ENCODE measurements around the gene PYGB. TPM values are rescaled to one million over a fixed set of nuclear protein-coding genes. Genes with fewer than 3 reads are reported as not detected.

PYGB gene
- total and polyA plus RNA-seq, 2 experiments from 2014 or later = 45.3 to 61.1 TPM

- no peaks in the 10 kb centered on the region for H3K36me3 ChIP-seq (replicated peaks; ENCODE audit: insufficient read depth, low read depth)
- no peak for DNase-seq (ENCODE audit: low spot score)
- no peaks in the 10 kb centered on the region for H3K9me3 ChIP-seq (ENCODE audit: low read depth)
- no peak overlapping the region for H2AFZ ChIP-seq
- H3K9me2 ChIP-seq (replicated peaks; ENCODE audit: insufficient read depth) = no peaks in the 10 kb centered on the region
- H3K79me2 ChIP-seq = no peaks in the 10 kb centered on the region
- 95% methylated on average over 6 of the region's 6 CpGs for WGBS (ENCODE audit: low lambda C conversion rate, missing lambda C conversion rate)
- no peak overlapping the region for H3K4me2 ChIP-seq
- no peaks in the 10 kb centered on the region for H3K27me3 ChIP-seq
- no peaks in the 10 kb centered on the region for H3K4me1 ChIP-seq (ENCODE audit: insufficient read depth)
- H3K4me3 ChIP-seq = no peak overlapping the region
- H4K20me1 ChIP-seq (ENCODE audit: insufficient read depth, poor library complexity, severe bottlenecking) = no peaks in the 10 kb centered on the region
- TF ChIP-seq EZH2 (IDR thresholded peaks at IDR 0.05; ENCODE audit: borderline replicate concordance) = no peak
- no peak for TF ChIP-seq EZH2phosphoT487 (IDR thresholded peaks at IDR 0.05; ENCODE audit: low read depth, severe bottlenecking, unreplicated experiment)
- TF ChIP-seq CTCF (IDR thresholded peaks at IDR 0.05; ENCODE audit: poor library complexity) = no peak
- H3K27ac ChIP-seq = no peak overlapping the region
Measured at GRCh38 chr20:25302596-25302995, 54.7 kb downstream of the PYGB start.

- H3K27ac ChIP-seq = no peak overlapping the region
- no peak overlapping the region for H3K4me3 ChIP-seq
- H3K36me3 ChIP-seq (replicated peaks; ENCODE audit: insufficient read depth, low read depth) = no peaks in the 10 kb centered on the region
- H2AFZ ChIP-seq = no peak overlapping the region
- no peaks in the 10 kb centered on the region for H4K20me1 ChIP-seq (ENCODE audit: insufficient read depth, poor library complexity, severe bottlenecking)
- 94% methylated on average over 12 of the region's 12 CpGs for WGBS (ENCODE audit: low lambda C conversion rate, missing lambda C conversion rate)
- no peak for DNase-seq (ENCODE audit: low spot score)
- H3K27me3 ChIP-seq = no peaks in the 10 kb centered on the region
- no peaks in the 10 kb centered on the region for H3K9me3 ChIP-seq (ENCODE audit: low read depth)
- TF ChIP-seq EZH2 (IDR thresholded peaks at IDR 0.05; ENCODE audit: borderline replicate concordance) (no peak), CTCF (IDR thresholded peaks at IDR 0.05; ENCODE audit: poor library complexity) (no peak), EZH2phosphoT487 (IDR thresholded peaks at IDR 0.05; ENCODE audit: low read depth, severe bottlenecking, unreplicated experiment) (no peak)
- H3K4me2 ChIP-seq = no peak overlapping the region
- H3K9me2 ChIP-seq (replicated peaks; ENCODE audit: insufficient read depth) = no peaks in the 10 kb centered on the region
- H3K79me2 ChIP-seq = no peaks in the 10 kb centered on the region
- no peaks in the 10 kb centered on the region for H3K4me1 ChIP-seq (ENCODE audit: insufficient read depth)
Measured at GRCh38 chr20:25303292-25304024, 55.6 kb downstream of the PYGB start.

- H3K4me3 ChIP-seq = no peak overlapping the region
- no peaks in the 10 kb centered on the region for H3K79me2 ChIP-seq
- TF ChIP-seq EZH2phosphoT487 (IDR thresholded peaks at IDR 0.05; ENCODE audit: low read depth, severe bottlenecking, unreplicated experiment) (no peak), EZH2 (IDR thresholded peaks at IDR 0.05; ENCODE audit: borderline replicate concordance) (no peak), CTCF (IDR thresholded peaks at IDR 0.05; ENCODE audit: poor library complexity) (no peak)
- DNase-seq (ENCODE audit: low spot score) = no peak
- no peaks in the 10 kb centered on the region for H3K27me3 ChIP-seq
- no peak overlapping the region for H3K27ac ChIP-seq
- no peak overlapping the region for H3K4me2 ChIP-seq
- 95% methylated on average over 11 of the region's 11 CpGs for WGBS (ENCODE audit: low lambda C conversion rate, missing lambda C conversion rate)
- H3K36me3 ChIP-seq (replicated peaks; ENCODE audit: insufficient read depth, low read depth) = no peaks in the 10 kb centered on the region
- H2AFZ ChIP-seq = no peak overlapping the region
- H3K9me2 ChIP-seq (replicated peaks; ENCODE audit: insufficient read depth) = no peaks in the 10 kb centered on the region
- peaks cover 2% of the 10 kb centered on the region for H3K4me1 ChIP-seq (ENCODE audit: insufficient read depth)
- no peaks in the 10 kb centered on the region for H4K20me1 ChIP-seq (ENCODE audit: insufficient read depth, poor library complexity, severe bottlenecking)
- H3K9me3 ChIP-seq (ENCODE audit: low read depth) = no peaks in the 10 kb centered on the region
Measured at GRCh38 chr20:25304025-25304549, 56.2 kb downstream of the PYGB start.

Data from hepatocyte (in vitro differentiated cells).